Upper lobe of left lung (tissue), 4 donors: Measurements from ENCODE around the gene DFFA.

Source experiments
- EP300 ChIP-seq, 4 donors: sonication (generic); formaldehyde crosslinking; IDR thresholded peaks; one replicate each; pipeline ENCODE4 v1.5.1; 2017; ENCODE audit warnings: antibody characterized with exemption in 4 of 4, control low read depth in 2 of 4
- POLR2AphosphoS5 ChIP-seq, 2 donors: sonication (generic); formaldehyde crosslinking; IDR thresholded peaks; one replicate each; pipeline ENCODE4 v1.5.1; 2017; ENCODE audit warnings: antibody characterized with exemption in 2 of 2
- TF ChIP-seq, protein P1 (sequence below), 6 experiments: fragments of 450-650 bp in 4 of 6; fragments of 200-600 bp in 2 of 6; sonication (generic) in 2 of 6; IDR thresholded peaks; one replicate each; pipeline ENCODE4 v1.5.1; 2016 to 2019; ENCODE audit warnings: antibody characterized with exemption in 6 of 6

DNA sequence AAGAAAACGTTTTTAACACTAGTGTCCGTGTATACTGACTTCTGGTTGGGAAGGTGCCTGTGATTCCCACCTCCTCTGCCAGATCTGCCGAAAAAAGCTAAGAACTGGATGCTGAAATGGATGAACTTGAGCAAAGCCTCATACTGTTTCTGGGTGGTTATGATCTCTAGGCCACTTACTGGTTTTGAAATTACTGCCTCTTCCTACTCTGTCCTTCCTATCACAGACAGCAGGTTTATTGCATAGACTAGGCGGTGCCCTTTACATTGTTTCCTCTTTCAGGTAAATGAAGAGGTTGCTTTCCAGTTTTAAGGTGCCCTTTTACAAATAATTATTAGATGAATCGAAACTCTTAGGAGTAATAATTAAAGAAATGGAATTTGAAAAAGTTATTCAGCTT, 29.9 kb upstream of the DFFA start:
- TF ChIP-seq POLR2AphosphoS5 (IDR thresholded peaks at IDR 0.05) = no peak
- TF ChIP-seq, protein P1, sequence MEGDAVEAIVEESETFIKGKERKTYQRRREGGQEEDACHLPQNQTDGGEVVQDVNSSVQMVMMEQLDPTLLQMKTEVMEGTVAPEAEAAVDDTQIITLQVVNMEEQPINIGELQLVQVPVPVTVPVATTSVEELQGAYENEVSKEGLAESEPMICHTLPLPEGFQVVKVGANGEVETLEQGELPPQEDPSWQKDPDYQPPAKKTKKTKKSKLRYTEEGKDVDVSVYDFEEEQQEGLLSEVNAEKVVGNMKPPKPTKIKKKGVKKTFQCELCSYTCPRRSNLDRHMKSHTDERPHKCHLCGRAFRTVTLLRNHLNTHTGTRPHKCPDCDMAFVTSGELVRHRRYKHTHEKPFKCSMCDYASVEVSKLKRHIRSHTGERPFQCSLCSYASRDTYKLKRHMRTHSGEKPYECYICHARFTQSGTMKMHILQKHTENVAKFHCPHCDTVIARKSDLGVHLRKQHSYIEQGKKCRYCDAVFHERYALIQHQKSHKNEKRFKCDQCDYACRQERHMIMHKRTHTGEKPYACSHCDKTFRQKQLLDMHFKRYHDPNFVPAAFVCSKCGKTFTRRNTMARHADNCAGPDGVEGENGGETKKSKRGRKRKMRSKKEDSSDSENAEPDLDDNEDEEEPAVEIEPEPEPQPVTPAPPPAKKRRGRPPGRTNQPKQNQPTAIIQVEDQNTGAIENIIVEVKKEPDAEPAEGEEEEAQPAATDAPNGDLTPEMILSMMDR (IDR thresholded peaks at IDR 0.05) = no peak
- no peak for TF ChIP-seq EP300 (IDR thresholded peaks at IDR 0.05)
